Thymus (tissue), 14 donors: ENCODE measurements around the gene POLD3. TPM values are rescaled to one million over a fixed set of nuclear protein-coding genes. Genes with fewer than 3 reads are reported as not detected.

Experiments
- DNase-seq, 9 donors: peaks; one replicate each; pipeline ENCODE4 v3.0.0-alpha.2; 2013; ENCODE audit warnings: low spot score in 9 of 9, low read depth in 6 of 9, missing footprints in 1 of 9
- H3K27ac ChIP-seq, 2 donors: one replicate each; pipeline ENCODE4 v1.5.1; 2013; ENCODE audit warnings: control low read depth in 1 of 2, low read depth in 1 of 2, low read length in 1 of 2, mild to moderate bottlenecking in 1 of 2, moderate library complexity in 1 of 2
- H3K27me3 ChIP-seq, 2 donors: one replicate each; pipeline ENCODE4 v1.5.1; 2013; ENCODE audit warnings: low read length in 1 of 2; ENCODE audit not compliant: control insufficient read depth in 2 of 2, insufficient read depth in 1 of 2
- H3K36me3 ChIP-seq, 2 donors: one replicate each; pipeline ENCODE4 v1.5.1; 2013; ENCODE audit warnings: low read length in 1 of 2, mild to moderate bottlenecking in 1 of 2, moderate library complexity in 1 of 2; ENCODE audit not compliant: control insufficient read depth in 2 of 2, insufficient read depth in 2 of 2
- H3K4me1 ChIP-seq, 2 donors: one replicate each; pipeline ENCODE4 v1.5.1; 2013; ENCODE audit warnings: low read length in 2 of 2; ENCODE audit not compliant: control insufficient read depth in 2 of 2, insufficient read depth in 2 of 2
- H3K4me3 ChIP-seq, 2 donors: one replicate each; pipeline ENCODE4 v1.5.1; 2013; ENCODE audit warnings: low read length in 2 of 2, control low read depth in 1 of 2, mild to moderate bottlenecking in 1 of 2
- H3K9me3 ChIP-seq, 2 donors: one replicate each; pipeline ENCODE4 v1.5.1; 2013; ENCODE audit warnings: low read length in 1 of 2, mild to moderate bottlenecking in 1 of 2; ENCODE audit not compliant: control insufficient read depth in 2 of 2, insufficient read depth in 1 of 2
- WGBS: extraction: QIAGEN DNeasy Blood & Tissue Kit; methylation state at CpG from one replicate; pipeline ENCODE4 v1.1.7; 2013; 5-methylcytosine and 5-hydroxymethylcytosine counted together
- long read RNA-seq, 10 donors: transcript quantifications; one replicate each; lab custom pipeline, GENCODE V29; 2026
- polyA plus RNA-seq: library from polyadenylated mRNA; stranded (reverse); fragments of 200-250 nt; gene quantifications from one replicate; pipeline ENCODE4 v1.2.3, GENCODE V29; 2013
- total RNA-seq: library from RNA; stranded (reverse); fragments of 120-200 nt; gene quantifications from one replicate; pipeline ENCODE4 v1.2.4, GENCODE V29; 2013
- donor health status: healthy.

Gene POLD3
- total RNA-seq (12.3 TPM), polyA plus RNA-seq (7.5 TPM)
- long read RNA-seq, donor 1: 0 reads
- long read RNA-seq, donor 2: 0 reads
- long read RNA-seq, donor 3, transcript POLD3-201 (12 exons, 3,821 nt): major isoform, 5 of 2,691 reads
- long read RNA-seq, donor 3, partial matches to known transcripts: 2,684 of 2,691 reads
- long read RNA-seq, donor 3, other reads (novel, unspliced or antisense): 0 of 2,691 reads
- long read RNA-seq, donor 4, partial matches to known transcripts: 6 of 8 reads
- long read RNA-seq, donor 4, other reads (novel, unspliced or antisense): 0 of 8 reads
- long read RNA-seq, donor 5, transcript POLD3-201 (12 exons, 3,821 nt): major isoform, 12 of 28 reads
- long read RNA-seq, donor 5, partial matches to known transcripts: 16 of 28 reads
- long read RNA-seq, donor 5, other reads (novel, unspliced or antisense): 0 of 28 reads
- long read RNA-seq, donor 6, partial matches to known transcripts: 0 of 4 reads
- long read RNA-seq, donor 6, other reads (novel, unspliced or antisense): 0 of 4 reads
- long read RNA-seq, donor 7, transcript POLD3-201 (12 exons, 3,821 nt): major isoform, 7 of 7 reads
- long read RNA-seq, donor 7, partial matches to known transcripts: 0 of 7 reads
- long read RNA-seq, donor 7, other reads (novel, unspliced or antisense): 0 of 7 reads
- long read RNA-seq, donor 8: 0 reads
- long read RNA-seq, donor 9, partial matches to known transcripts: 0 of 4 reads
- long read RNA-seq, donor 9, other reads (novel, unspliced or antisense): 0 of 4 reads
- long read RNA-seq, donor 10: 0 reads

DNA sequence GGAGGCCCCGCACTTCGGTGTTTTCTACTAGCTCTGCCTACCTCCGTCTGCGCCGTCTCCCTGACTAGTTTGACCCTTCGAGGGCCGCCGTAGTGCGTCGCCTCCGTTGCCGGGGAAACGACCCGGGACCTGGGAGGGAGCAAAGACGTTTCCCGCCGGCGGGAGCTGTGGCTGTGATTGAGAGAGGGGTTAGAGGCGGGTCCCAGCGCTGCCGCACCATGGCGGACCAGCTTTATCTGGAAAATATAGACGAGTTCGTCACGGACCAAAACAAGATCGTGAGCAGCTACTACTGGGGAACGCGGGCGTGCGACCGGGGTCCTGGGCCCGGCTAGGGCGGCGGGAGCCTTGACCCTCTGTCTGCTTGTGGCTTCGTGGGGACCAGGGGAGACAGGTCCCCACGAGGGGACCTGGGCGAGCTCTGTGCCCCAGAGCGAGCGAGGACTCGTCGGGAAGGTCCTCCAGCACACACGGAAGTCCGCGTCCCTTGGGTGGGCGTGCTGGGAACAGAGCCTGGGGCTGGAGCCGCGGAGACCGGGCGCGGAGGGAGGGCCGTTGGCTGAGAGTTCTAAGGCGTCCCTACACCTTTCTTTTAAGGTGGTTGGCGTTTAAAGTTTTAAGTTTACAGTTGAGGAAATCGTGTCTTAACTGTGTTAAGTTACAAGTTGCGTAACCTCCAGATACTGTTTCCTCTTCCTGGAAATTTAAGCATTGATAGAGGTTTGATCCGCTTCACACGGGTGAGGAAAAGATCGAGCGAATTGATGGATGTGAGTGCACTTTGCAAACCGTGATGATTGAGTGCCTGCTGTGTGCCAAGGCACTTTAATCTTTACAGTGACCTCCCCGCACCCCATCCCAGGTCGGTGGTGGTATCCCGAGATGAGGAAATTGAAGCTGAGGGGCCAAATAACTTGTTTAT, at the start of gene POLD3:
Gene POLD3, plus strand, starts transcription at position 142 of the 922 bp plus-strand sequence. Its CDS starts 77 bp downstream, at position 219.
- peak within 1 kb of the TSS; percentile 6 to 83 for H3K27ac ChIP-seq
- peaks cover 9% of the 10 kb centered on the region in 2 donors for H3K4me1 ChIP-seq
- no peaks in the 10 kb centered on the region for H3K27me3 ChIP-seq
- H3K36me3 ChIP-seq: peaks cover 4 to 13% of the 10 kb centered on the region in 2 donors
- H3K9me3 ChIP-seq: peaks cover 0 to 3% of the 10 kb centered on the region in 2 donors
- DNase-seq: peak; percentile 78 to 95 (median 87)
- H3K4me3 ChIP-seq: peak within 1 kb of the TSS; percentile 72 to 98
- WGBS: under 1% methylated on average over 63 of the region's 63 CpGs

GRCh38 chr11:74543991-74544390, 48.4 kb upstream of the POLD3 start:
- no peaks in the 10 kb centered on the region for H3K36me3 ChIP-seq
- WGBS: 88% methylated on average over 2 of the region's 2 CpGs
- no peak overlapping the region for H3K4me3 ChIP-seq
- peaks cover 0 to 33% of the 10 kb centered on the region in 2 donors for H3K9me3 ChIP-seq
- H3K4me1 ChIP-seq: no peaks in the 10 kb centered on the region
- H3K27ac ChIP-seq: no peak overlapping the region
- no peaks in the 10 kb centered on the region for H3K27me3 ChIP-seq
- DNase-seq: peak in 1 of 9 donors; percentile 10

- Histone ChIP-seq H3K4me1 (no peaks in the 10 kb centered on the region), H3K4me3 (no peak overlapping the region), H3K36me3 (no peaks in the 10 kb centered on the region), H3K27me3 (no peaks in the 10 kb centered on the region), H3K9me3 (peaks cover 0 to 24% of the 10 kb centered on the region in 2 donors), H3K27ac (no peak overlapping the region)
- DNase-seq: no peak
- 60% methylated on average over 5 of the region's 5 CpGs for WGBS
These were observed 45.6 kb upstream of the POLD3 start for GRCh38 chr11:74546752-74547151.

DNA sequence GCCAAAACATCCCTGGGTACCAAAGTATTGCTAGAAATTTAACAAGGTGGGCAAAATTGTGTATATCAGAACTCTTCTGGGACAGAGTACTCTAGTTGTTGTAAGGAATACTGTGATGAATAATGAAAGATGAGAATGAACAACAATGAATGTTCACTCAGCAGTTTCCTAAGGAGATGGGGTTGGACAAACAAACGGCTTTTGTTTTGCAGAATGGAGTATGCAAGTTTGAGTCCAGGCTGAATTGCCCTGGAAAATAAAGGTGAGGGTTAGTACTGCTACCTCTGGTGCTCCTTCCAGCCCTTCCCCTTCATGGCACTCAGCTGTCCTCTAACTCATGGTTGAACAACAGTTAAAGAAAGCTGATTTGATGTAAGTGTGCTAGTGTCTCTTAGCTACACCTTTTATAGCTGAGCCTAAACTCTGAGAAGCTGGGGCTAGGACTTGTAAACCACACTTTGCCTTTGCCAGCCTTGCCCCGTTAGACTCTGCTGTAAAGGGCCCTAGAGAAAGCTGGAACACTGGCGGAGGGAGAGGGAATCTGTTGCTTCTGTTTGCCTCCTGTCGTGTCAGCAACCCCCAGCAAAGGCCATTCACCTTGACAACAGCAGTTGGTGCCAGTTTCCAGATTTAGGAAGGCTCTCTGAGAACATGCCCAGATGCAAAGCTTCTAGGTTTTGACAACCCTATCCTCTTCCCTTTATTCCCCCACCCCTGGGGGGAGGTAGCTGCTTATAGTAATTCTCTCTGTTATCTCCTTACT, 41.2 kb upstream of the POLD3 start:
- Histone ChIP-seq H3K27me3 (no peaks in the 10 kb centered on the region), H3K27ac (no peak overlapping the region), H3K36me3 (no peaks in the 10 kb centered on the region), H3K4me1 (no peaks in the 10 kb centered on the region), H3K9me3 (no peaks in the 10 kb centered on the region), H3K4me3 (no peak overlapping the region)
- WGBS: 93% methylated on average over 4 of the region's 4 CpGs
- DNase-seq: no peak

DNA sequence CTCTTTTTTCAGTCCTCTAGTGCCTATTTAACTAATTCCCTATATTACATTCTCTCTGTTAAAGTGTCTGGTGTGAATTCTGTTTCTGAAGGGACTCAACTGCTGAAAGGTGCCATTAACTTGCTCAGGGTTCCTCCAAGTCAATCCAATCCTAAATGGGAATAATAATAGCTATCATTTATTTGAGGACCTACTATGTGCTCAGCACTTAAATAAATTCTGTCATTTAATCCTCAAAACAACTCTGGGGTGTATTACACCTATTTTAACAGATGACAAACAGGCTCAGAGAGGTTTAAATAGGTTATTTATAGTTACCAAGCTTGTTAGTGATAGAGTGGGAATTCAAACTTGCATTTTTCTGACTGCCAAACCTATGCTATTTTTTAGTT, 40.6 kb upstream of the POLD3 start:
- Histone ChIP-seq H3K36me3 (no peaks in the 10 kb centered on the region), H3K4me1 (no peaks in the 10 kb centered on the region), H3K9me3 (no peaks in the 10 kb centered on the region), H3K4me3 (no peak overlapping the region), H3K27me3 (no peaks in the 10 kb centered on the region), H3K27ac (no peak overlapping the region)
- DNase-seq: no peak

DNA sequence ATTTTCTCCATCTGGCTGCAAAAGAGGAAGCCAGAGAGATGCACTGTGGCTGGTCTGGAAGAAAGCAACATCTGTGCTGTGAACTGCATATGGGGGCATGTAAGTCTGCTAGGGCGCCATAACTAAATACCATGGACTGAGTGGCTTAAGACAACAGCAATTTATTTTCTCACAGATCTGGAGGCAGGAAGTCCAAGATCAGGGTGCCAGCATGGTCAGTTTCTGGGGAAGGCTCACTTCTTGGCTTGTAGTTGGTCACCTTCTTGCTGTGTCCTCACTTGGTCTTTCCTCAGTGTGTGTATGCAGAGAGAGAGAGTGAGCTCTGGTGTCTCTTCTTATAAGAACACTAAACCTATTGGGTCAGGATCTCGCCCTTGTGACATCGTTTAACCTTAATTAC, 34.9 kb upstream of the POLD3 start:
- no peaks in the 10 kb centered on the region for H3K36me3 ChIP-seq
- no peak for DNase-seq
- WGBS: 98% methylated on average over 3 of the region's 3 CpGs

DNA sequence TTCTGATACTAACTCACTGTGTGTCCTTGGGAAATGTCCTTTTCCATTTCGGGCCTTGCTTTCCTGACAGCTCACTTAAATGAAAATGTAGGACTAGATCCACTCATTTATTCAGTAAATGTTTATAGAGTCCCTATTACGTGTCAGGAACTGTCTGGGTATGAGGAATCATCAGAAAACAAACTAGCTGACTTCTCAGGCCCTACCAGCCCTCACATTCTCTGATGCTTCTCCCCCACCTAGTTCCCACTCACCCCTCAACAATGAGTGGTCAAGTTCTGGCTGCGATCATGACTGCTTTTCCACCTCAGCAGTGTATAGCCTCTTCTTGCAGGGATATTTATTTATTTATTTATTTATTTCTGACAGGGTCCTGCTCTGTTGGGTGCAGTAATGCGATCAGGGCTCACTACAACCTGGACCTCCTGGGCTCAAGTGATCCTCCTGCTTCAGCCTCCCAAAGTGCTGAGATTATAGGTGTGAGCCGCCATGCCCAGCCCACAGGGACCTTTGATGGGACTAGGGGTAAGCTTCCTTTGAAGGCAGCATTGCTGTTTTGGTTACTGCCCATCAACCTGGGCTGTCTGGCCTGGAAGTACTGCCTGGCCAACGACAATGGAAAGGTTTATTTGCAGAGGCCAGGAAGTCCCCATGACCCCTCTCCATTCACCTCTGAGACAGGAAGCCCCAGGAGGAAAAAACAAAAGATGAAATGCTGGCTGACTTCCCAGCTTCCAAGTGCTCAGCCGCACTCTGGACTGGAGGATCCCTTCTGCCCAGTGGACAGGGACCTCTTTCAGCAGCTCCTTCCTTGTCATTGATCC, 33.1 kb upstream of the POLD3 start:
- Histone ChIP-seq H3K36me3 (no peaks in the 10 kb centered on the region), H3K4me3 (no peak overlapping the region), H3K4me1 (no peaks in the 10 kb centered on the region), H3K27ac (no peak overlapping the region), H3K9me3 (no peaks in the 10 kb centered on the region), H3K27me3 (no peaks in the 10 kb centered on the region)
- DNase-seq: no peak
- 86% methylated on average over 7 of the region's 7 CpGs for WGBS

More for the DNA sequence above, 34.9 kb upstream of the POLD3 start:
- no peaks in the 10 kb centered on the region for H3K27me3 ChIP-seq
- no peak overlapping the region for H3K4me3 ChIP-seq
- no peaks in the 10 kb centered on the region for H3K4me1 ChIP-seq
- no peak overlapping the region for H3K27ac ChIP-seq
- H3K9me3 ChIP-seq: no peaks in the 10 kb centered on the region

DNA sequence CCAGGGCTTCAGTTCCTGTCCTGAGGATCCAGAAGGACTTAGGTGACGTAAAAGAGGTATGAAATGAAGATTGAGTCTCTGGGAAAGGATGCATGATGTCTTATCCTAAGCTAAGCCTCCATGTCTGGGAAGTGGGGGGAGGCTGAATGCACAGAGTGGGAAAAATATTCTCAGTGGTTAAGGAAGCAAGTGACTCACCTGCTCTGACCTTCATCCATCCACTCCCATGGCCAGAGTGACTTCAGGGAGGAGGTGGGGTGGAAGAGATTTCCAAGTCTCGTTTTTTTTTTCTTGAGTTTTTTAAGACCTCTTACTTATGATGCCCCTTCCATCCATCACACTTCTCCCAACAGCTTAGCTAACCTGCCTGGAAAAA, 32.5 kb upstream of the POLD3 start:
- no peaks in the 10 kb centered on the region for H3K4me1 ChIP-seq

More for the DNA sequence above, 32.5 kb upstream of the POLD3 start:
- no peak for DNase-seq
- H3K9me3 ChIP-seq: no peaks in the 10 kb centered on the region
- no peaks in the 10 kb centered on the region for H3K27me3 ChIP-seq
- 90% methylated on average over 2 of the region's 2 CpGs for WGBS
- H3K4me3 ChIP-seq: no peak overlapping the region
- H3K36me3 ChIP-seq: no peaks in the 10 kb centered on the region
- H3K27ac ChIP-seq: no peak overlapping the region
